SK-N-MC (cell line): ENCODE data around the gene PHKA1.

ENCODE experiments used
- EZH2 ChIP-seq: fragments of 200-600 bp; sonication (generic); IDR thresholded peaks from one replicate; pipeline ENCODE4 v1.6.1; 2017; ENCODE audit warnings: antibody characterized with exemption
- POLR2AphosphoS5 ChIP-seq: IDR thresholded peaks from 2 replicates; pipeline ENCODE4 v1.6.1; 2012; ENCODE audit warnings: mild to moderate bottlenecking, low read depth, low read length, borderline replicate concordance

DNA sequence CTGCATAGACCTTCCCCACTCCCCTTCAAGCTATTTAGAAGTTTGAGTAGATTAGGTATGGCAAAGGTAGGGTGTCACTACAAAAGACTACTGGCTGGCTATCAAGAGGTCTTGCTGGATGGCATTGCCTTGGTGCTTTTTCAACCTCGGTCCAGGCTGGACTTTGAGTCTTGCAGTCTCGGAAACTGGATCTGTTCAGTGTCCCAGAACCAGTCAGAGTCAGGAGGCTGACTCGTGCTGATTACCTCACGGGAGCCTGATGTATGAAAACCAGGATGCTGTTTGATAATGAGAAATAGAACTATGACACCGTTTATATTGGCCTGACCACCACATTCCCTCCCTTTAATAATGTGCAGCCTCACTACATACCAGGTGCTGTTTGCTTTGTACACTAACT, 2.7 kb upstream of the PHKA1 start:
- TF ChIP-seq POLR2AphosphoS5 (no peak), EZH2 (no peak)
